ENCODE measurements around the gene BPIFB6. TPM values are rescaled to one million over a fixed set of nuclear protein-coding genes. Genes with fewer than 3 reads are reported as not detected.

BPIFB6 gene
- total and polyA plus RNA-seq, 2 of the 4 experiments (the other 2 are of a cell fraction): not detected

DNA sequence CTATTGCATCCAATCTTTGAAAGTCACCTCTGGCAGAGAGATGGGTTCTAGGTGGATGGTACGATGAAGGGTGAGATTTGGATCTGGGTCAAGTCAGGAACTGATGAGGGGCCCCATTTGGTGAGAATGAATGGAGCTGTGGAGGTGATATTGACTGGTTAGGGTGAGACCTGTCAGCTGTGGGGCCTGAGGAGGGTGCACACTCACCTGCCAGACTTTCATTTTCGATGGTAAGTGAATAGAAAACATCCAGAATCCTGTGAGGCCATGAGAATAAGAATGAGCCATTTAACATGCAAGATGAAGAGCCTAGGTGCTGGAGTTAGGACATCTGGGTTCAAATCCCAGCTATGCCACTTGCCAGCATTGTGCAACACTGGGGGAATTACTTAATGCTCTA, 34.0 kb upstream of the BPIFB6 start:
- WGBS, 2 experiments (ENCODE audit: extremely low coverage in 2 of 2, insufficient read length in 1 of 2): 0% methylated on average over 1 of the region's 2 CpGs; no CpG with 5 or more reads in 1 of the 2 experiments
- dilution Hi-C loops (cut with HindIII; ENCODE audit: low sequenced_read_pairs, unreplicated experiment): no loop called here
- H2BK15ac ChIP-seq (ENCODE audit: low read depth, low read length): no peak overlapping the region
- DNase-seq (no peak), ATAC-seq (ENCODE audit: low read depth) (no peak)
- H3K4me3 ChIP-seq (ENCODE audit: insufficient read depth, low read depth, low read length): no peak overlapping the region
- no peaks in the 10 kb centered on the region for H3K36me3 ChIP-seq (ENCODE audit: control insufficient read depth, insufficient read depth, low read length)
- H3K9me1 ChIP-seq (ENCODE audit: insufficient read depth, low read length): no peaks in the 10 kb centered on the region
- no peak overlapping the region for H4K5ac ChIP-seq (ENCODE audit: low read depth, low read length)
- peaks cover 3% of the 10 kb centered on the region for H3K27me3 ChIP-seq (ENCODE audit: control insufficient read depth, insufficient read depth, low read length)
- no peak overlapping the region for H2AK9ac ChIP-seq (replicated peaks; ENCODE audit: low read depth, low read length, poor library complexity)
- no peak overlapping the region for H3K4ac ChIP-seq (ENCODE audit: low read depth, low read length)
- no peak overlapping the region for H2BK20ac ChIP-seq (ENCODE audit: low read depth, low read length)
- no peak overlapping the region for H3K14ac ChIP-seq (replicated peaks; ENCODE audit: low read depth, low read length)
- H3K27ac ChIP-seq (ENCODE audit: insufficient read depth, low read length): no peak overlapping the region
- H3K4me2 ChIP-seq (ENCODE audit: low read depth, low read length): no peak overlapping the region
- intact Hi-C loops (cut with micrococcal nuclease): no loop called here
- no peak overlapping the region for H4K91ac ChIP-seq (ENCODE audit: insufficient read depth, low read depth, low read length)
- no peaks in the 10 kb centered on the region for H4K20me1 ChIP-seq (ENCODE audit: insufficient read depth, low read length)
- H3K23ac ChIP-seq (ENCODE audit: low read depth, low read length): no peak overlapping the region
- H2BK120ac ChIP-seq (ENCODE audit: low read depth, low read length): no peak overlapping the region
- H3K79me1 ChIP-seq (ENCODE audit: low read depth in 1 of 2, low read length in 2 of 2): no peaks in the 10 kb centered on the region
- no peak overlapping the region for H3K9ac ChIP-seq (ENCODE audit: low read depth, low read length)
- no peaks in the 10 kb centered on the region for H3K9me3 ChIP-seq (ENCODE audit: control insufficient read depth, insufficient read depth, low read length)
- TF ChIP-seq, protein P1, sequence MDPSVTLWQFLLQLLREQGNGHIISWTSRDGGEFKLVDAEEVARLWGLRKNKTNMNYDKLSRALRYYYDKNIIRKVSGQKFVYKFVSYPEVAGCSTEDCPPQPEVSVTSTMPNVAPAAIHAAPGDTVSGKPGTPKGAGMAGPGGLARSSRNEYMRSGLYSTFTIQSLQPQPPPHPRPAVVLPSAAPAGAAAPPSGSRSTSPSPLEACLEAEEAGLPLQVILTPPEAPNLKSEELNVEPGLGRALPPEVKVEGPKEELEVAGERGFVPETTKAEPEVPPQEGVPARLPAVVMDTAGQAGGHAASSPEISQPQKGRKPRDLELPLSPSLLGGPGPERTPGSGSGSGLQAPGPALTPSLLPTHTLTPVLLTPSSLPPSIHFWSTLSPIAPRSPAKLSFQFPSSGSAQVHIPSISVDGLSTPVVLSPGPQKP (IDR thresholded peaks at IDR 0.05; ENCODE audit: borderline replicate concordance, low read depth, low read length): no peak
- TF ChIP-seq CEBPB (IDR thresholded peaks at IDR 0.05; ENCODE audit: low read depth, low read length): 0 out of 2 replicates have a peak, but pooled peaks have one; percentile 1
- BruUV-seq (replicated peaks): no TSS peak
- POLR2A ChIA-PET (ENCODE audit: unreplicated experiment): no interaction called here
- CTCF ChIA-PET: no interaction called here
- no peak overlapping the region for H4K8ac ChIP-seq (ENCODE audit: low read depth in 2 of 2, low read length in 2 of 2)
- H3K56ac ChIP-seq (ENCODE audit: extremely low read depth, insufficient read depth, low read length): no peak overlapping the region
- H2BK5ac ChIP-seq (ENCODE audit: low read depth, low read length, poor library complexity, severe bottlenecking): no peak overlapping the region
- H3K4me1 ChIP-seq (ENCODE audit: control insufficient read depth, insufficient read depth, low read length): no peaks in the 10 kb centered on the region
- H2AFZ ChIP-seq (replicated peaks; ENCODE audit: low read length, poor library complexity): no peak overlapping the region
- H3K18ac ChIP-seq (ENCODE audit: low read depth, low read length): no peak overlapping the region
- H2AK5ac ChIP-seq (ENCODE audit: low read depth, low read length): no peak overlapping the region
- in situ Hi-C loops (cut with MboI; ENCODE audit: low sequenced_read_pairs): no loop called here

Data from IMR-90 (cell line).